ENCODE results near the gene ST3GAL3. TPM values are rescaled to one million over a fixed set of nuclear protein-coding genes. Genes with fewer than 3 reads are reported as not detected.

Gene ST3GAL3
- total RNA-seq, 1 experiment from 2014 or later = 8.6 TPM

GRCh38 chr1:43936431-43937151, 229.3 kb downstream of the ST3GAL3 start (continued):
- TF ChIP-seq, protein P1, sequence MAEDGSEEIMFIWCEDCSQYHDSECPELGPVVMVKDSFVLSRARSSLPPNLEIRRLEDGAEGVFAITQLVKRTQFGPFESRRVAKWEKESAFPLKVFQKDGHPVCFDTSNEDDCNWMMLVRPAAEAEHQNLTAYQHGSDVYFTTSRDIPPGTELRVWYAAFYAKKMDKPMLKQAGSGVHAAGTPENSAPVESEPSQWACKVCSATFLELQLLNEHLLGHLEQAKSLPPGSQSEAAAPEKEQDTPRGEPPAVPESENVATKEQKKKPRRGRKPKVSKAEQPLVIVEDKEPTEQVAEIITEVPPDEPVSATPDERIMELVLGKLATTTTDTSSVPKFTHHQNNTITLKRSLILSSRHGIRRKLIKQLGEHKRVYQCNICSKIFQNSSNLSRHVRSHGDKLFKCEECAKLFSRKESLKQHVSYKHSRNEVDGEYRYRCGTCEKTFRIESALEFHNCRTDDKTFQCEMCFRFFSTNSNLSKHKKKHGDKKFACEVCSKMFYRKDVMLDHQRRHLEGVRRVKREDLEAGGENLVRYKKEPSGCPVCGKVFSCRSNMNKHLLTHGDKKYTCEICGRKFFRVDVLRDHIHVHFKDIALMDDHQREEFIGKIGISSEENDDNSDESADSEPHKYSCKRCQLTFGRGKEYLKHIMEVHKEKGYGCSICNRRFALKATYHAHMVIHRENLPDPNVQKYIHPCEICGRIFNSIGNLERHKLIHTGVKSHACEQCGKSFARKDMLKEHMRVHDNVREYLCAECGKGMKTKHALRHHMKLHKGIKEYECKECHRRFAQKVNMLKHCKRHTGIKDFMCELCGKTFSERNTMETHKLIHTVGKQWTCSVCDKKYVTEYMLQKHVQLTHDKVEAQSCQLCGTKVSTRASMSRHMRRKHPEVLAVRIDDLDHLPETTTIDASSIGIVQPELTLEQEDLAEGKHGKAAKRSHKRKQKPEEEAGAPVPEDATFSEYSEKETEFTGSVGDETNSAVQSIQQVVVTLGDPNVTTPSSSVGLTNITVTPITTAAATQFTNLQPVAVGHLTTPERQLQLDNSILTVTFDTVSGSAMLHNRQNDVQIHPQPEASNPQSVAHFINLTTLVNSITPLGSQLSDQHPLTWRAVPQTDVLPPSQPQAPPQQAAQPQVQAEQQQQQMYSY (CRISPR knock-in tag; IDR thresholded peaks at IDR 0.05) = no peak; the same call in 1 of the 2 replicates
- no peak for TF ChIP-seq ZNF423 (CRISPR knock-in tag; IDR thresholded peaks at IDR 0.05)
- TF ChIP-seq PRRX2 (CRISPR knock-in tag; IDR thresholded peaks at IDR 0.05) = no peak
- TF ChIP-seq SMAD3 (CRISPR knock-in tag; IDR thresholded peaks at IDR 0.05; ENCODE audit: borderline replicate concordance) = no peak
- TF ChIP-seq TP53 (CRISPR knock-in tag; IDR thresholded peaks at IDR 0.05) = no peak
- TF ChIP-seq, protein P2, sequence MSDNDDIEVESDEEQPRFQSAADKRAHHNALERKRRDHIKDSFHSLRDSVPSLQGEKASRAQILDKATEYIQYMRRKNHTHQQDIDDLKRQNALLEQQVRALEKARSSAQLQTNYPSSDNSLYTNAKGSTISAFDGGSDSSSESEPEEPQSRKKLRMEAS (CRISPR knock-in tag; IDR thresholded peaks at IDR 0.05) = 0 out of 2 replicates have a peak, but pooled peaks have one; percentile 39
- TF ChIP-seq NR1H2 (CRISPR knock-in tag; IDR thresholded peaks at IDR 0.05) = no peak
- TF ChIP-seq ZNF232 (CRISPR knock-in tag; IDR thresholded peaks at IDR 0.05) = no peak
- TF ChIP-seq, protein P3, sequence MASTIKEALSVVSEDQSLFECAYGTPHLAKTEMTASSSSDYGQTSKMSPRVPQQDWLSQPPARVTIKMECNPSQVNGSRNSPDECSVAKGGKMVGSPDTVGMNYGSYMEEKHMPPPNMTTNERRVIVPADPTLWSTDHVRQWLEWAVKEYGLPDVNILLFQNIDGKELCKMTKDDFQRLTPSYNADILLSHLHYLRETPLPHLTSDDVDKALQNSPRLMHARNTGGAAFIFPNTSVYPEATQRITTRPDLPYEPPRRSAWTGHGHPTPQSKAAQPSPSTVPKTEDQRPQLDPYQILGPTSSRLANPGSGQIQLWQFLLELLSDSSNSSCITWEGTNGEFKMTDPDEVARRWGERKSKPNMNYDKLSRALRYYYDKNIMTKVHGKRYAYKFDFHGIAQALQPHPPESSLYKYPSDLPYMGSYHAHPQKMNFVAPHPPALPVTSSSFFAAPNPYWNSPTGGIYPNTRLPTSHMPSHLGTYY (CRISPR knock-in tag; IDR thresholded peaks at IDR 0.05) = no peak
- no peak for TF ChIP-seq ZSCAN18 (CRISPR knock-in tag; IDR thresholded peaks at IDR 0.05)
- TF ChIP-seq FOXJ3 (CRISPR knock-in tag; IDR thresholded peaks at IDR 0.05; ENCODE audit: borderline replicate concordance) = no peak
- TF ChIP-seq ZNF219 (CRISPR knock-in tag; IDR thresholded peaks at IDR 0.05; ENCODE audit: borderline replicate concordance) = no peak
- TF ChIP-seq, protein P4, sequence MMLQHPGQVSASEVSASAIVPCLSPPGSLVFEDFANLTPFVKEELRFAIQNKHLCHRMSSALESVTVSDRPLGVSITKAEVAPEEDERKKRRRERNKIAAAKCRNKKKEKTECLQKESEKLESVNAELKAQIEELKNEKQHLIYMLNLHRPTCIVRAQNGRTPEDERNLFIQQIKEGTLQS (CRISPR knock-in tag; conservative IDR thresholded peaks at IDR 0.05) = no peak
- TF ChIP-seq, protein P5, sequence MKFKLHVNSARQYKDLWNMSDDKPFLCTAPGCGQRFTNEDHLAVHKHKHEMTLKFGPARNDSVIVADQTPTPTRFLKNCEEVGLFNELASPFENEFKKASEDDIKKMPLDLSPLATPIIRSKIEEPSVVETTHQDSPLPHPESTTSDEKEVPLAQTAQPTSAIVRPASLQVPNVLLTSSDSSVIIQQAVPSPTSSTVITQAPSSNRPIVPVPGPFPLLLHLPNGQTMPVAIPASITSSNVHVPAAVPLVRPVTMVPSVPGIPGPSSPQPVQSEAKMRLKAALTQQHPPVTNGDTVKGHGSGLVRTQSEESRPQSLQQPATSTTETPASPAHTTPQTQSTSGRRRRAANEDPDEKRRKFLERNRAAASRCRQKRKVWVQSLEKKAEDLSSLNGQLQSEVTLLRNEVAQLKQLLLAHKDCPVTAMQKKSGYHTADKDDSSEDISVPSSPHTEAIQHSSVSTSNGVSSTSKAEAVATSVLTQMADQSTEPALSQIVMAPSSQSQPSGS (CRISPR knock-in tag; IDR thresholded peaks at IDR 0.05; ENCODE audit: borderline replicate concordance, low read depth) = no peak

DNA sequence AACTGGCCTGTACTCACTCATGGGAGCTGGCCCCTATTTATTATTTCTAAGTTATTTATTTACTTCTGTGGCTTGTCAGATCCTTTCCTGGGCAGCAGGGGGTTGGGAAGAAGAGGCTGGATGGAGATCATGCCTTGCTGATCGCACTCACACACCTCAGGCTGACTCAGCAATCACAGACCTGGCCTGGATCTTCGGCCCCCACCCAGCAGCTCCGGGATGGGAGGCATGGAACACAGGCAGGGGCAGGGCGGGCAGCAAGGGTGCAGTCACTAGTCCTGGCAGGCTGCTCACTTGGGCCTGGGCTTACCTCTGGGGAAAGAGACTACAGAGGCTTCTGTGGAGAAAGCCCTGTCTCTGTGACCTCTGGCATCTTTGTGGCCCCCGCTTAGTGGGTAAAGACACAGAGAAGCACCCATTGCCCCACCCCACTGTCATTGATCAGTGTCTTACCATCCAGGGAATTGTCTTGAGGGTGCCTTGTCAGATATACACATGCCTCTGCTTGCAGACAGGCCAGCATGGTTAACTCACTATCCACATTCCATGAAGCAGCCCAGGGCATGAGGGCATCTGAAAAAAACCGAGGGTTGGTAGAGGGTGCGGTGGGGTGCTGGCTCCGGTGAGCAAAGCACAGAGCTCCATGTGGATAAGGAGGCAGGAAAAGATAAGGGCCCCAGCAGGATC, 230.0 kb downstream of the ST3GAL3 start:
- Mint-ChIP-seq H3K4me1 (peaks cover 57% of the 10 kb centered on the region), H3K27ac (no peak overlapping the region), H3K4me3 (peak overlapping the region; percentile 78), H3K36me3 (no peaks in the 10 kb centered on the region), H3K9me3 (no peaks in the 10 kb centered on the region), H3K27me3 (ENCODE audit: low read depth) (peaks cover 8% of the 10 kb centered on the region)
- POLR2A ChIA-PET = interaction anchor here (0.9 to 1.5 kb wide), 2 partner anchors 25 to 287 kb away, joined by 3 to 4 read pairs; partner anchors contain the start of gene KDM4A
- DNase-seq (ENCODE audit: low spot score) (no peak), ATAC-seq (no peak)
- CTCF ChIA-PET = interaction anchor here (0.9 to 11.9 kb wide), 10 partner anchors 10 to 232 kb away, joined by 3 to 992 read pairs (median 8); partner anchors contain the start of genes ATP6V0B, IPO13 and ST3GAL3
- TF ChIP-seq NR3C1 (CRISPR knock-in tag; conservative IDR thresholded peaks at IDR 0.05; ENCODE audit: low read depth) (no peak), SP1 (CRISPR knock-in tag; conservative IDR thresholded peaks at IDR 0.05) (no peak), TEAD4 (CRISPR knock-in tag; IDR thresholded peaks at IDR 0.05) (no peak), IRF1 (CRISPR knock-in tag; IDR thresholded peaks at IDR 0.05) (no peak), ZNF317 (CRISPR knock-in tag; IDR thresholded peaks at IDR 0.05; ENCODE audit: borderline replicate concordance, low read depth) (no peak), CREM (CRISPR knock-in tag; IDR thresholded peaks at IDR 0.05) (no peak), ZNF423 (CRISPR knock-in tag; IDR thresholded peaks at IDR 0.05) (no peak), ZNF396 (CRISPR knock-in tag; IDR thresholded peaks at IDR 0.05; ENCODE audit: borderline replicate concordance) (no peak), MYBL2 (CRISPR knock-in tag; IDR thresholded peaks at IDR 0.05) (no peak), ELF4 (CRISPR knock-in tag; IDR thresholded peaks at IDR 0.05; ENCODE audit: low read depth) (no peak)
- TF ChIP-seq, protein P6, sequence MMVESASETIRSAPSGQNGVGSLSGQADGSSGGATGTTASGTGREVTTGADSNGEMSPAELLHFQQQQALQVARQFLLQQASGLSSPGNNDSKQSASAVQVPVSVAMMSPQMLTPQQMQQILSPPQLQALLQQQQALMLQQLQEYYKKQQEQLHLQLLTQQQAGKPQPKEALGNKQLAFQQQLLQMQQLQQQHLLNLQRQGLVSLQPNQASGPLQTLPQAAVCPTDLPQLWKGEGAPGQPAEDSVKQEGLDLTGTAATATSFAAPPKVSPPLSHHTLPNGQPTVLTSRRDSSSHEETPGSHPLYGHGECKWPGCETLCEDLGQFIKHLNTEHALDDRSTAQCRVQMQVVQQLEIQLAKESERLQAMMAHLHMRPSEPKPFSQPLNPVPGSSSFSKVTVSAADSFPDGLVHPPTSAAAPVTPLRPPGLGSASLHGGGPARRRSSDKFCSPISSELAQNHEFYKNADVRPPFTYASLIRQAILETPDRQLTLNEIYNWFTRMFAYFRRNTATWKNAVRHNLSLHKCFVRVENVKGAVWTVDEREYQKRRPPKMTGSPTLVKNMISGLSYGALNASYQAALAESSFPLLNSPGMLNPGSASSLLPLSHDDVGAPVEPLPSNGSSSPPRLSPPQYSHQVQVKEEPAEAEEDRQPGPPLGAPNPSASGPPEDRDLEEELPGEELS (CRISPR knock-in tag; IDR thresholded peaks at IDR 0.05) = no peak

Measured in WTC11 (cell line).